ENCODE results near the gene ATP6V0C. TPM values are rescaled to one million over a fixed set of nuclear protein-coding genes. Genes with fewer than 3 reads are reported as not detected.

The ATP6V0C gene
- total RNA-seq, 2 donors from 2014 or later: 114 to 164 TPM

- H3K27me3 ChIP-seq (replicated peaks; ENCODE audit: insufficient read depth): no peaks in the 10 kb centered on the region
- H3K4me3 ChIP-seq: peak overlapping the region; percentile 36 to 49
- TF ChIP-seq POLR2AphosphoS5 (IDR thresholded peaks at IDR 0.05) (peak; percentile 41), POLR2A (IDR thresholded peaks at IDR 0.05) (peak; percentile 67)
- TF ChIP-seq, protein P1, sequence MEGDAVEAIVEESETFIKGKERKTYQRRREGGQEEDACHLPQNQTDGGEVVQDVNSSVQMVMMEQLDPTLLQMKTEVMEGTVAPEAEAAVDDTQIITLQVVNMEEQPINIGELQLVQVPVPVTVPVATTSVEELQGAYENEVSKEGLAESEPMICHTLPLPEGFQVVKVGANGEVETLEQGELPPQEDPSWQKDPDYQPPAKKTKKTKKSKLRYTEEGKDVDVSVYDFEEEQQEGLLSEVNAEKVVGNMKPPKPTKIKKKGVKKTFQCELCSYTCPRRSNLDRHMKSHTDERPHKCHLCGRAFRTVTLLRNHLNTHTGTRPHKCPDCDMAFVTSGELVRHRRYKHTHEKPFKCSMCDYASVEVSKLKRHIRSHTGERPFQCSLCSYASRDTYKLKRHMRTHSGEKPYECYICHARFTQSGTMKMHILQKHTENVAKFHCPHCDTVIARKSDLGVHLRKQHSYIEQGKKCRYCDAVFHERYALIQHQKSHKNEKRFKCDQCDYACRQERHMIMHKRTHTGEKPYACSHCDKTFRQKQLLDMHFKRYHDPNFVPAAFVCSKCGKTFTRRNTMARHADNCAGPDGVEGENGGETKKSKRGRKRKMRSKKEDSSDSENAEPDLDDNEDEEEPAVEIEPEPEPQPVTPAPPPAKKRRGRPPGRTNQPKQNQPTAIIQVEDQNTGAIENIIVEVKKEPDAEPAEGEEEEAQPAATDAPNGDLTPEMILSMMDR (IDR thresholded peaks at IDR 0.05): peak in 2 of 4 experiments; percentile 7 to 25
- peaks cover 5% of the 10 kb centered on the region for H3K4me1 ChIP-seq (replicated peaks)
- H3K36me3 ChIP-seq: no peaks in the 10 kb centered on the region
- intact Hi-C loops (cut with DNase I): no loop called here
- DNase-seq (ENCODE audit: low spot score): peak; percentile 61
- no peaks in the 10 kb centered on the region for H3K9me3 ChIP-seq
- peak overlapping the region; percentile 45 to 55 for H3K27ac ChIP-seq
- WGBS: 1% methylated on average over 55 of the region's 80 CpGs
Measured at GRCh38 chr16:2467528-2468232, 46.1 kb upstream of the ATP6V0C start.

- peak; percentile 56 for DNase-seq (ENCODE audit: low spot score)
- Histone ChIP-seq H3K27ac (peak overlapping the region; percentile 45 to 55), H3K9me3 (no peaks in the 10 kb centered on the region), H3K27me3 (replicated peaks; ENCODE audit: insufficient read depth) (no peaks in the 10 kb centered on the region), H3K4me3 (peak overlapping the region; percentile 36 to 49), H3K4me1 (replicated peaks) (peaks cover 7% of the 10 kb centered on the region), H3K36me3 (no peaks in the 10 kb centered on the region)
- WGBS: under 1% methylated on average over 38 of the region's 38 CpGs
- TF ChIP-seq POLR2A (IDR thresholded peaks at IDR 0.05): no peak
- TF ChIP-seq, protein P1 (IDR thresholded peaks at IDR 0.05): no peak
- peak; percentile 32 for TF ChIP-seq POLR2AphosphoS5 (IDR thresholded peaks at IDR 0.05)
- intact Hi-C loops (cut with DNase I): no loop called here
Measured at GRCh38 chr16:2468233-2468724, 45.5 kb upstream of the ATP6V0C start.

- peaks cover 12% of the 10 kb centered on the region for H3K4me1 ChIP-seq (replicated peaks)
- no peak overlapping the region for H3K4me3 ChIP-seq
- 21% methylated on average over 14 of the region's 14 CpGs for WGBS
- H3K9me3 ChIP-seq: no peaks in the 10 kb centered on the region
- DNase-seq (ENCODE audit: low spot score): no peak
- no peak overlapping the region for H3K27ac ChIP-seq
- no peaks in the 10 kb centered on the region for H3K36me3 ChIP-seq
- TF ChIP-seq, protein P1 (IDR thresholded peaks at IDR 0.05): no peak
- no peak for TF ChIP-seq POLR2A (IDR thresholded peaks at IDR 0.05)
- TF ChIP-seq POLR2AphosphoS5 (IDR thresholded peaks at IDR 0.05): no peak
- intact Hi-C loops (cut with DNase I): no loop called here
- no peaks in the 10 kb centered on the region for H3K27me3 ChIP-seq (replicated peaks; ENCODE audit: insufficient read depth)
Measured at GRCh38 chr16:2468725-2469398, 44.9 kb upstream of the ATP6V0C start.

GRCh38 chr16:2469399-2470233 lies 44.1 kb upstream of the ATP6V0C start:
- DNase-seq (ENCODE audit: low spot score): no peak
- no peak for TF ChIP-seq POLR2AphosphoS5 (IDR thresholded peaks at IDR 0.05)
- TF ChIP-seq, protein P1 (IDR thresholded peaks at IDR 0.05): no peak
- no peak for TF ChIP-seq POLR2A (IDR thresholded peaks at IDR 0.05)
- 70% methylated on average over 16 of the region's 16 CpGs for WGBS
- intact Hi-C loops (cut with DNase I): no loop called here
- Histone ChIP-seq H3K4me3 (no peak overlapping the region), H3K4me1 (replicated peaks) (peaks cover 12% of the 10 kb centered on the region), H3K9me3 (no peaks in the 10 kb centered on the region), H3K36me3 (no peaks in the 10 kb centered on the region), H3K27me3 (replicated peaks; ENCODE audit: insufficient read depth) (no peaks in the 10 kb centered on the region), H3K27ac (no peak overlapping the region)

All from prostate gland (tissue), 2 donors.